GM12872 (cell line): Measurements from ENCODE around the gene CLIP2.

Experiments used
- CTCF ChIP-seq: IDR thresholded peaks from 3 replicates; pipeline ENCODE4 v1.5.1; 2011; ENCODE audit warnings: low read depth, mild to moderate bottlenecking, low read length, moderate library complexity; ENCODE audit not compliant: insufficient read depth

CLIP2 gene

DNA sequence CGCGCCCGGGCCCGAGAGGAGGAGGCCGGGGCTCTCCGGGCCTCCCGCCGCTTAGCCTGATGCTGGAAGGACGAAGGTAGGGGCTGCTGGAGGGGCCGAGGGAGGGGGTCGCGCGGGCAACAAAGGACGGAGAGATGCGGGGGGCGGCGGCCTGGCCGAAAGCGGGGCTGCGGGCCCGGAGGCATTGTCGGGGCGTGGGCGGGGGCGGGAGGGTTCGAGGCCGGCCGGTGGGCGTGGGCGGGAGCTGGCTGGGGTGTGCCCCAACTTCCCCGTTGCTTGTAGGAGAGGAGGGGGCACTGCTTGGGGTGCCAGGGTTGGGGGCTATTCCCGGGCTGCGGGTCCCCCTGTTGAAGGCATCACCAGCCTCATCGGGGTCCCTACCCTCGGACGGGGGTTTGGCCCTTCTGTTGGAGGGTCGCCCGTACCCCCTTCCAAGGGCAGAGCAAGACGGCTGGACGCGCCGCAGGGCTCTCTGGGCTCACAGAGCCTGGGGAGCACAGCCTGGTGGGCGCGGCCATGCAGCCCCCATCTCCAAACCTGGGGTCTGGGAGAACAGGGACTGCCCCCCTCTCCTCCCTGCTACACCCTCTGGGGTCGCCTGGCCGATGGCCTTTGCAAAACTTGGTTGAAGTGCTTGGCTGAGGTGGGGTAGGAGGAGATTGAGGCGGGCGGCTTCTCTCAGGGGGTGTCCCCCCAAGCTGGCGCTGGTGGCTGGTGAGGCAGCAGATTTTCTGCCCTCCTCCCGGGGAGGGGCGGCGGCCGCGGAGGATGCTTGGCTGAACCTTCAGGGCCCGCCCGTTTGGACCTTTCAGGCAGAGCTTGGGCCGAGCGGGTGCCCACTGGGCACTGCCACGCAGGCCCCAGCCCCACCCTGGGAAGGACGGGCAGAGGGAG, 699 bp downstream of the CLIP2 start:
- TF ChIP-seq CTCF, result no peak

- TF ChIP-seq CTCF, result no peak
Measured at GRCh38 chr7:74290553-74290950, 1.3 kb downstream of the CLIP2 start.

DNA sequence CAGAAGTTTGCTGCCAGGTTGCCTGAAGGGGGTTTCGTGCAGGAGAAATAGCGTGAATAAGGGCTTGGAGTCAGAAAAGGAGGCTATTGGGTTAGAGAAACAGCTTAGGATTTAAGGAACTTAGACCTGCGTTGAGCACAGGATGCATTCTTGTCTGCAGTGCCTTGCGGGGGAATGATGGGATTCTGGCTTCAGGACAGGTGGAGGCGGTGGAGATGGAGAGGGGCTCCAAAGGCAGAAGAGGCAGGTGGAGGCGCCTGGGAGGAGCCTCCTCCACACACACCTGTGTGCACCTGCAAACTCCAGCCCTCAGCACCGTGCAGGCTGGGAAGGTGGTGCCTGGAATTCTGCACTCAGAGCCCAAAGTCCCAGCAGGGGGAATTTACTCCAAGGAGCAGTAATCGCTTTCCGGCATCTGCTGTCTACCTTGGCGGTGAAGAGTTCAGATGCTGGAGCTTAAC, 1.8 kb downstream of the CLIP2 start:
- TF ChIP-seq CTCF, result no peak

DNA sequence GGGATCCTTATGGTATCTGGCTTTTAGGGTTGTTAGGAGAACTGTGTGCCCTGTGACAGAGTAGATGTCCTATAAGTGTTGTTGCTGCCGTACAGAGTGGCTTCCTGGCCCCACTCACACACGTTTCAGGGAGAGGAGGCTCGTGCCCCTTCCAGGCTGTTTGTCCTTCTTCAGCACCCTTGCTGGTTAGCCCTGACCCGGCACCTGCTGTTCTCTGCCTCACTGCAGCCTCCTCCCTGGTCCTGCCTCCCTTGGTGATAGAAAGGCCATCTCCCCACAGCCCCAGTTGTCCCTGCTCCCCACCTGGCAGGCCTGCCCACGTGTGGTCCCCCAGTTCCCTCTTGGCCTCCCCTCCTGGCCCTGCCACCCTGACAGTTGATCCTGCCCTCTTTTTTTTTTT, 2.3 kb downstream of the CLIP2 start:
- no peak for TF ChIP-seq CTCF

DNA sequence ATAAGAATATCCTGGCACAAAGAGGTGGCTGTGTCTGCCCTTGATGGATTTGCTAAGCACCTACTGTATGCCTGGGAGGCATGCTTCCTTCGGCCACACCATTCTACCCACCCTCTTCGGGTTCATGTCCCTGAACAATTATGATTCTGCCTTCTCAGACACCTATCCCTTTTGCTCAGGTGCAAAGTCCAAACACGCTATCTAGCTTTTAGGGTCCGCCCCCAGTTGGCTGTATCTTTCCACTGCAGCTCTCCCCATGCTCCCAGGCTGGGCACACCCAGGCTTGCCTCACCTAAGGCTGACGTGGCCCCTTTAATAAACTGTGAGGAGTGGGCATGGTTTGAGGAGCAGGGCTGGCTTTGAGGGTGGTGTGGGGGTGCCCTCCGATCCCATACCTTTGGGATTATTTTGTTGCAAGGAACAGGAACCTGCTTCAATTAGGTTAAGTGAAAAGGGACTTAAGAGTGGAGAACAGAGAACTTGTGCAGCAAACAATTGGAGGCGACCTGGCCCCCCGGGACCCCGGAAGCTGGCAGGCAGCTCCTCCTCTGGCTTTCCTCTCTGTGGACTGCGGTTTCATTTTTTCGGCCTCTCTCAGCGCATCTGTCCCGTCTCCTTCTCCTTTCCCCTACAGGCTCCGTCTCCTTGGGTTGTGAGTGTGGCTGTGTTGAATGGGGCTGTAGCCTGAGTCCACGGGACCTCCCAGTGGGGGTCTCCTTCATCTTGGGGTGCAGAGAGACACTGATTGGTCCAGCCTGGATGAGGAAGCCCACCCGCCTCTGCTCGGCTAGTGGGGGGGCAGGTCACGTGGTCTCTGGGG, 3.8 kb downstream of the CLIP2 start:
- TF ChIP-seq CTCF, result no peak

DNA sequence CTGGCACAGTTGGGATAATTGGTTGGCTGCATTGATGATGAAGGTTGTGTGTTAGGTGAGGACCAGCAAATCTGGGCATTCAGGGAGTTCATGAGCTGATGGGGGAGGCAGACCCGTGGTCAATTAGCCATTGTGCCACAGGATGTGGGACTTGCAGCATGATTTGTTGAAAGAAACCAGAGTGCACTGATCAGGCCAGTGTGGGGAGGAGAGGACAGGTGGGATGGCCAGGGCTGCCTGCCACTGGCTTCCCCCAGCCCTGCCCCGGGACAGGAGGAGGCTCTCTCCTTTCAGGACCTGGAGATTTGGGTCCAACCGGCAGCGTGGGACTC, 4.3 kb downstream of the CLIP2 start:
- no peak for TF ChIP-seq CTCF

- no peak for TF ChIP-seq CTCF
Measured at GRCh38 chr7:74294191-74294998, 5.2 kb downstream of the CLIP2 start.
